Duodenal mucosa (tissue), 2 donors: ENCODE measurements around the gene IFNW1.
"Not testable (repeated sequence)": the region's sequence is repeated elsewhere in the genome, so short reads cannot be mapped to it uniquely, and the experiment has no call there.

Source experiments
- H3K27ac ChIP-seq: one replicate; pipeline ENCODE4 v1.7.0; 2013; ENCODE audit warnings: low read depth, low read length
- H3K27me3 ChIP-seq, 2 donors: one replicate each; pipeline ENCODE4 v1.7.0; 2013; ENCODE audit warnings: low read length in 2 of 2, control low read depth in 1 of 2; ENCODE audit not compliant: insufficient read depth in 2 of 2, control insufficient read depth in 1 of 2
- H3K36me3 ChIP-seq, 2 donors: one replicate each; pipeline ENCODE4 v1.7.0; 2013; ENCODE audit warnings: low read length in 2 of 2, control low read depth in 1 of 2; ENCODE audit not compliant: insufficient read depth in 2 of 2, control insufficient read depth in 1 of 2
- H3K4me1 ChIP-seq, 2 donors: one replicate each; pipeline ENCODE4 v1.7.0; 2013; ENCODE audit warnings: low read length in 2 of 2, control low read depth in 1 of 2; ENCODE audit not compliant: insufficient read depth in 2 of 2, control insufficient read depth in 1 of 2
- H3K4me3 ChIP-seq, 2 donors: one replicate each; pipeline ENCODE4 v1.7.0; 2013; ENCODE audit warnings: low read length in 2 of 2, low read depth in 1 of 2
- H3K9ac ChIP-seq, 2 donors: one replicate each; pipeline ENCODE4 v1.7.0; 2013; ENCODE audit warnings: low read length in 2 of 2, low read depth in 1 of 2
- H3K9me3 ChIP-seq, 2 donors: one replicate each; pipeline ENCODE4 v1.7.0; 2013; ENCODE audit warnings: low read length in 2 of 2, control low read depth in 1 of 2; ENCODE audit not compliant: control insufficient read depth in 1 of 2

IFNW1 gene

DNA sequence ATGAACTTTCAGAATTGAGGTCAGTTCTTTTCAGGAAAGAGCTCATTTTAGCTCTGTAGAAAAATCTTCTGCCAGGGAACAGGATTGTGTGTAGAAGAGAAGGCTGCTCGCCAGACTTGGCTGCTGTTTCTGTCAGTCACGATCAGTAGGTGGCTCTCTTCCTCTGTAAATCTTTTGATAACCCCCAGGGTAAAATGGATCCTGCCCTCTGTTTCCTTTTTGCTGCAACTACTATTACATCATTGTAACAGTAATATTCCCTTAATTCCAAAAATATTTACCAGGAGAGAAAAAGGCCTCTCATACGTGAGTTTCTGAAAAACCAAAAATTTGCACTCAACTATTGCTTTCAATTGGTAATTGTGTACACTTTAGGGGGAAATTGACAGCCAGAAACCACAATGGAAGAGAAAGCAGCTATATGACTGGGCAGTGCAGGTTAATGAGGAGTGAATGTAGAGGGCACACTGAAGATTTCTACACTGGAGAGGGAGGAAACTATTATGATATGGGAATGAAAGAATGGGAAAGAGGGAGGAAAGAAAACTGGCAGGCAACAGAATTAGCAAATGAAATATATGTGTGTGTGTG, 12.5 kb upstream of the IFNW1 start:
- Histone ChIP-seq H3K27me3 (no peaks in the 10 kb centered on the region), H3K36me3 (no peaks in the 10 kb centered on the region), H3K9me3 (no peaks in the 10 kb centered on the region), H3K9ac (no peak overlapping the region), H3K27ac (no peak overlapping the region), H3K4me3 (no peak overlapping the region), H3K4me1 (peaks cover 0 to 4% of the 10 kb centered on the region in 2 donors)

DNA sequence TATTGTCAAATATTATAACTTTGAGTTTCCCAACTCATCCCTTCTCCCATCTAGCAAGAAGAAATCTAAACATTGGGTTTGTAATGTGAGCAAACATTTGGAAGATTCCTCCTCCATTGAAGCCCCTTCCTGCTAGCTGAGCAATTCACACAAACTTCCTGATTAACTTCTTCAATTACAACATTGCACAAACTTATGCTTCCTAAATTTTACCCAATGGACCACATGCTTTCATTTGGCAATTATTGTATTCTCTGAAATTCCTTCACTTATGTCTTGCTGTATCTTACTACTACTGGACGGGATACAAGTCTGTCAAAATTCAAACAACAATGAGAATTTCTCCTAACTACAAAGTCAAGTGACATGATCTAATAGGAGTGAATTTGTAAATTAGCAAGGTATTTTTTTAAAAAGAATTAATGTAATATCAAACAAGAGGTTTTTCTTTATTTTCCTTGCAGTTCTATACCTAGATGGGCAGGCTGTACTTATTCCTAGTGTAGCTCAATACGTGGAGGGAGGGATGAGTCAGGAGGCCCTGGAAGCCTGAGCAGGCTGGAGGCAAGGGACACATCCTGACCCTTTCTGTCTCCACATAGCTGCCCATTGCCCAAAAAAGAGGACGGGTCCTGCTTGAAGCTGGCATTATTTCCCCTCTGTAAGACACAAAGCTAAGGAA, 11.8 kb upstream of the IFNW1 start:
- Histone ChIP-seq H3K27ac (no peak overlapping the region), H3K4me1 (peaks cover 0 to 4% of the 10 kb centered on the region in 2 donors), H3K27me3 (no peaks in the 10 kb centered on the region), H3K9ac (no peak overlapping the region), H3K36me3 (no peaks in the 10 kb centered on the region), H3K4me3 (no peak overlapping the region), H3K9me3 (no peaks in the 10 kb centered on the region)

DNA sequence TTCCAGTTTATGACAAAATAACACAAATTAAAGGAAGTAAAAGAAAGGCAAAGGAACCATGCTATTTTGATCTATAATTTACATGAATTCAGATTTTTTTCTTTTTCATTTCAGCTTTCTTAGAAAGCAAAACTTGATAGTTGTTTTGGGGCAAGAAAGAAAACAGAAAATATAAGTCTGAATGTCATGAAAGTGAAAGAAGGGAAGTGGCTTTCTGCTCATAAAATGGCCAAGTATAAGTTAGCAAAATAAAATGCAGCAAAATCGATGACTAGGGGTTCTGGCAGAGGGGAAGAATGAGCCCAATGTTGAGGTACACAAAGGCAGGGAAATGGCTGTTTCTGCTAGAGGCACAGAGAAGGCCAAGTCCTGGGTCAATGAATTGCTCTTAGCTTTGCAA, 3.0 kb upstream of the IFNW1 start:
- H3K27ac ChIP-seq = no peak overlapping the region
- no peaks in the 10 kb centered on the region for H3K27me3 ChIP-seq

DNA sequence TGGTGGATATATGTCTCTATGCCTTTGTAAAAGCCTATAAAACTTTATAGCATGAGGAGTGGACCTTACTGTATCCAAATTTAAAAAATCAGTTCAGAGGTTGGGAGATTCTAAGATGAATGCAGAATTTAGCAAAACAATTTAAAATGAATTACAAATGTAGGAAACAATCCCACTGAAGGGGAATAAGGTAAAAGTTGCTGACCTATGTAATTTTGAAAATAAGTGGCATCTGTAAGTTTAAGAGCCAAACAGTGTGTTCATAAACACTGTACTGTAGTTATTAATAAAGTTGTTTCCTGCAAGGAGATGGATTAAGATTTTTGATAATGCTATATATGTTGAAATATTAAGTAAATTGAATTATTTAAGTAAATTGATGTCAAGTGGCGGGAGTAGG, 4.6 kb downstream of the IFNW1 start:
- Histone ChIP-seq H3K27me3 (no peaks in the 10 kb centered on the region), H3K9ac (no peak overlapping the region), H3K27ac (no peak overlapping the region), H3K9me3 (no peaks in the 10 kb centered on the region), H3K4me1 (peaks cover 0 to 3% of the 10 kb centered on the region in 2 donors), H3K4me3 (no peak overlapping the region), H3K36me3 (no peaks in the 10 kb centered on the region)

More for the DNA sequence above, 3.0 kb upstream of the IFNW1 start:
- no peaks in the 10 kb centered on the region for H3K36me3 ChIP-seq
- peaks cover 0 to 3% of the 10 kb centered on the region in 2 donors for H3K4me1 ChIP-seq
- no peak overlapping the region for H3K9ac ChIP-seq
- no peaks in the 10 kb centered on the region for H3K9me3 ChIP-seq
- H3K4me3 ChIP-seq = no peak overlapping the region

DNA sequence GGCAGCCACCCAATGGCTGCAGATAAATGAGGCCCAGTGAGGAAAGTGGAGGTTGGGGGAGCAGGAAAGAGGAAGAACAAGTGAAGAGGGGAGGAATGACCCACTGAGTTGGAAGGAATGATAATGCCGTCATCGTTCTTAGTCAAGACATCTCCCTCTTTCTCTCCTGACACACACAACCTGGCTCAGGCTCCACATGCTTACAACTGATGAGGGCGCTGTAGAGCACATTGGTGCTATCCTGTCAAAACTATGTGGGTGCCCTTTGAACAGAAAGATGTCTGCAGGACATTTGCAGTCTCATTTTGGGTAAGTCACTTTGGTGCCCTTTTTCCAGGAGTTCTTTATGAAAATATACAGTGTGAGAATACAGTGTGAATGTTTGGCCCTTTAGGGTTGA, 5.9 kb downstream of the IFNW1 start:
- Histone ChIP-seq H3K27me3 (no peaks in the 10 kb centered on the region), H3K36me3 (no peaks in the 10 kb centered on the region)

DNA sequence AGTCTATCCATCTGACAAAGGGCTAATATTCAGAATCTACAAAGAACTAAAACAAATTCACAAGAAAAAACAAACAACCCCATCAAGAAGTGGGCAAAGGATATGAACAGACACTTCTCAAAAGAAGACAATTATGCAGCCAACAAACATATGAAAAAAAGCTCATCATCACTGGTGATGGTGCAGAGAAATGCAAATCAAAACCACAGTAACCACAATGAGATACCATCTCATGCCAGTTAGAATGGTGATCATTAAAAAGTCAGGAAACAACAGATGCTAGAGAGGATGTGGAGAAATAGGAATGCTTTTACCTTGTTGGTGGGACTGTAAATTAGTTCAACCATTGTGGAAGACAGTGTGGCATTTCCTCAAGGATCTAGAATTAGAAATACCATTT, 13.4 kb downstream of the IFNW1 start:
- H3K9ac ChIP-seq, H3K4me1 ChIP-seq, H3K9me3 ChIP-seq, H3K27ac ChIP-seq, H3K27me3 ChIP-seq, H3K4me3 ChIP-seq, H3K36me3 ChIP-seq: not testable (repeated sequence)

More for the DNA sequence above, 5.9 kb downstream of the IFNW1 start:
- Histone ChIP-seq H3K9me3 (no peaks in the 10 kb centered on the region), H3K4me1 (no peaks in the 10 kb centered on the region), H3K9ac (no peak overlapping the region), H3K4me3 (no peak overlapping the region), H3K27ac (no peak overlapping the region)

DNA sequence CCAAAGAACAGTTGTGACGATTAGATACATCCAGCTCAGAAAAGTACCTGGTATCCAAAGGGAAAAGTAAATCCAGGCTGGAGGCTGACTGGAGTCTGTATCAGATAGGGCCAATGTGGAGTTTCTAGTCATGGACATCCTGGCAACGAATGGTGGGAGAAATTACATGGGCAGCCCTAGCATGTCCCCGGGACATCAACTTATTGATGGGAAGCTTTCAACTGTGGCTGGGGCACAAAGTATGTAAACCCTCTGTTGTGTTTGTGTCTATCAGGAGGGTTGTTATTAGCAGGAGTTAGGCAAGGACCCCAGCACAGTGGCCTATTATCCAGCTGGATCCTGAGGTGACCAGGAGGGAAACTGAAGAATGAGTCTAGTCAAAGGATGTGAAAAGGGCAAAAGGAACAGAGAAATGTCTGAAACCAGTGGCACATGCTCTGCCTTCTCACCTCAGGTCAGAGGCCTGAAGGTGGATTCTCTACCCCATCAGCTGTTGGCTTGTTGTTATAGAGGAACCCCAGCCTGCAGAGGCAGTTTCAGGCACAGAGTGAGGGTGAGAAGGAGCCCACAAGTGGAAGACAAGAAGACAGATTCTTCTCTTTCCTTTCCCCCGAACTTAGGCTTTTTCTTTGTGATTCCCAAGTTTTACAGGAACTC, 19.9 kb downstream of the IFNW1 start:
- Histone ChIP-seq H3K9ac (no peak overlapping the region), H3K4me3 (no peak overlapping the region)

DNA sequence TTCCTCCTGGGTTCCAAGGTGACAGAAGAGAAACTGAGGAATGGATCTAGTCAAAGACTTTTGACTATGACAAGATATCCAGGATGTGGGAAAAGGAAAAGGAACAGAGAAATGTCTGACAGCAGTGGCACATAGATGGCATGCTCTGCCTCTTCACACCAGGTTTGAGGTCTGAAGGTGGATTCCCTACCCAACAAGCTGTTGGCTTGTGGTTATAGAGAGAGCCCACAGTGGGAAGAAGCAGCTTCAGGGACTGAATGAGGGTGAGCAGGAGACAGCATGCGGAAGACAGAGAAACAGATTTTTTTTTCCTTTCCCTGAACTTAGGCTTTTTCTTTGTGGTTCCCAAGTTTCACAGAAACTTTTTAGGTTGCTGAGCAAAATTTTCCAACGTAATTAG, 20.6 kb downstream of the IFNW1 start:
- no peak overlapping the region for H3K4me3 ChIP-seq
- no peak overlapping the region for H3K27ac ChIP-seq
- no peaks in the 10 kb centered on the region for H3K27me3 ChIP-seq
- no peak overlapping the region for H3K9ac ChIP-seq
- H3K36me3 ChIP-seq = no peaks in the 10 kb centered on the region
- H3K4me1 ChIP-seq = no peaks in the 10 kb centered on the region
- no peaks in the 10 kb centered on the region for H3K9me3 ChIP-seq

More for the DNA sequence above, 19.9 kb downstream of the IFNW1 start:
- Histone ChIP-seq H3K9me3 (no peaks in the 10 kb centered on the region), H3K4me1 (no peaks in the 10 kb centered on the region), H3K27ac (no peak overlapping the region), H3K36me3 (no peaks in the 10 kb centered on the region), H3K27me3 (no peaks in the 10 kb centered on the region)

DNA sequence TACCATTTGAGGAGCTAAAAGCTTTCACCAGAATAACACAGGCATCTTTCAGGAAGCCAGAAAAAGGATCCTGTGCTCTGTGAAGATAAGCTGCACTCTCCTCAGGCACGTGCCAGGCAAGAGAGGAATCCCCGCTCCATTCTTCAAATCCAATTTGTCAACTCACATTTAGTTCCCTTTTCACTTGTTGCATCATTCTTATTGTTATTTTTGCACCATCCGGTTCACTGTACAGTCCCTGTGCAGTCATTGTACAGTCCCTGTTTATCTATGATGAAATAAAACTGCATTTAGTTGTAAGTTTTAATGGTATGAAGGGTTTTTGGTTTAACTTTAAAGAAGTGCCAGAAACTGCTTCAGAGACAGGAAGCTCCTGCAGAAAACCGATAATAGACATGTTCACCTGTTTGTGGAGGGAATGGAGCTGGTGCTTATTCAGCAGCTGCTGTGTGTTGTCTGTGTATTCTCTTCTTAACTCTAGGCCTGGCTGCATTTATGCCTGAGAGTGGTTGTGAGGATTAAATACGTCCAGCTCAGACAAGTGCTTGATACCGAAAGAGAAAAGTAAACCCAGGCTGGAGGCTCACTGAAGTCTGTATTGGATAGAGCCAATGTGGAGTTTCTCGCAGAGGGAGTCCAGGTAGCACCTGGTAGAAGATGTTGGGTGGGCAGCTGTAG, 22.4 kb downstream of the IFNW1 start:
- Histone ChIP-seq H3K36me3 (no peaks in the 10 kb centered on the region), H3K4me1 (no peaks in the 10 kb centered on the region), H3K27me3 (no peaks in the 10 kb centered on the region), H3K9me3 (no peaks in the 10 kb centered on the region), H3K27ac (no peak overlapping the region), H3K4me3 (no peak overlapping the region), H3K9ac (no peak overlapping the region)

DNA sequence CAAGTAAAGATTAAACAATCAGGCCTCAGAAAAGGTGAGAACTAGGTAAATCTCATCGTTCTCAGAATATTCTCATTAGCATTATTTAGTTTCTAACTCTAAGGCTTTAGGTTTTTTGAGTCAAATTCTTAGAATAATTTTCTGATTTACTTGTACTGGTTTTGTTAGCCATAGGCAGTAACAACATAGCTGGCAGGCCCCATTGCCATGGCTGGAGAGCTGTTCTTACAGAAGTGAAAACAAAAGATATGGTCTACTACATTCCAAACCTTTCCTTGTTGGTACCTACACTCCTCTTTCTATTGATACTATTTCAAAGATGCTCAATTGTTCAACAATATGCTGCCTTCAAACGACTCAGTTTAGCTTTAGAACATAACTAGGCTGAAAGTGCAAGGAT, 27.3 kb downstream of the IFNW1 start:
- H3K4me3 ChIP-seq = no peak overlapping the region
- no peaks in the 10 kb centered on the region for H3K36me3 ChIP-seq
- no peak overlapping the region for H3K9ac ChIP-seq
- no peaks in the 10 kb centered on the region for H3K27me3 ChIP-seq
- no peak overlapping the region for H3K27ac ChIP-seq
- H3K9me3 ChIP-seq = no peaks in the 10 kb centered on the region
- no peaks in the 10 kb centered on the region for H3K4me1 ChIP-seq
